ENCODE results near the gene SRGAP3. TPM values are rescaled to one million over a fixed set of nuclear protein-coding genes. Genes with fewer than 3 reads are reported as not detected.
"Not testable (repeated sequence)": the region's sequence is repeated elsewhere in the genome, so short reads cannot be mapped to it uniquely, and the experiment has no call there.

SRGAP3 gene
- total and polyA plus RNA-seq, 2 experiments from 2014 or later, result 7.4 to 8.3 TPM

GRCh38 chr3:9091486-9092235 is 157.8 kb downstream of the SRGAP3 start:
- DNase-seq (ENCODE audit: low spot score), result no peak

GRCh38 chr3:9088441-9089353 is 160.7 kb downstream of the SRGAP3 start:
- no peaks in the 10 kb centered on the region for H3K79me2 ChIP-seq
- no peaks in the 10 kb centered on the region for H3K27me3 ChIP-seq
- no peaks in the 10 kb centered on the region for H3K36me3 ChIP-seq (replicated peaks; ENCODE audit: insufficient read depth, low read depth)
- no peak overlapping the region for H3K4me3 ChIP-seq
- peaks cover 11% of the 10 kb centered on the region for H3K4me1 ChIP-seq (ENCODE audit: insufficient read depth)
- 41% methylated on average over 12 of the region's 12 CpGs for WGBS (ENCODE audit: low lambda C conversion rate, missing lambda C conversion rate)
- peak overlapping the region; percentile 87 for H3K27ac ChIP-seq
- H3K9me3 ChIP-seq (ENCODE audit: low read depth), result no peaks in the 10 kb centered on the region
- no peaks in the 10 kb centered on the region for H3K9me2 ChIP-seq (replicated peaks; ENCODE audit: insufficient read depth)
- peak overlapping the region; percentile 30 for H2AFZ ChIP-seq
- peak; percentile 66 for DNase-seq (ENCODE audit: low spot score)
- peak overlapping the region; percentile 62 for H3K4me2 ChIP-seq
- no peaks in the 10 kb centered on the region for H4K20me1 ChIP-seq (ENCODE audit: insufficient read depth, poor library complexity, severe bottlenecking)
- TF ChIP-seq CTCF (IDR thresholded peaks at IDR 0.05; ENCODE audit: poor library complexity) (no peak), EZH2 (IDR thresholded peaks at IDR 0.05; ENCODE audit: borderline replicate concordance) (no peak), EZH2phosphoT487 (IDR thresholded peaks at IDR 0.05; ENCODE audit: low read depth, severe bottlenecking, unreplicated experiment) (no peak)

More at GRCh38 chr3:9091486-9092235, 157.8 kb downstream of the SRGAP3 start:
- Histone ChIP-seq H3K36me3 (replicated peaks; ENCODE audit: insufficient read depth, low read depth) (no peaks in the 10 kb centered on the region), H3K4me3 (no peak overlapping the region), H3K9me2 (replicated peaks; ENCODE audit: insufficient read depth) (no peaks in the 10 kb centered on the region), H3K79me2 (no peaks in the 10 kb centered on the region), H3K4me1 (ENCODE audit: insufficient read depth) (peaks cover 11% of the 10 kb centered on the region), H3K27ac (peak overlapping the region; percentile 53), H3K4me2 (no peak overlapping the region), H4K20me1 (ENCODE audit: insufficient read depth, poor library complexity, severe bottlenecking) (no peaks in the 10 kb centered on the region), H3K9me3 (ENCODE audit: low read depth) (no peaks in the 10 kb centered on the region), H2AFZ (no peak overlapping the region), H3K27me3 (no peaks in the 10 kb centered on the region)
- TF ChIP-seq EZH2phosphoT487 (IDR thresholded peaks at IDR 0.05; ENCODE audit: low read depth, severe bottlenecking, unreplicated experiment), result no peak
- no peak for TF ChIP-seq EZH2 (IDR thresholded peaks at IDR 0.05; ENCODE audit: borderline replicate concordance)
- 74% methylated on average over 15 of the region's 15 CpGs for WGBS (ENCODE audit: low lambda C conversion rate, missing lambda C conversion rate)

- Histone ChIP-seq H3K9me2 (replicated peaks; ENCODE audit: insufficient read depth) (no peaks in the 10 kb centered on the region), H4K20me1 (ENCODE audit: insufficient read depth, poor library complexity, severe bottlenecking) (no peaks in the 10 kb centered on the region), H3K4me1 (ENCODE audit: insufficient read depth) (peaks cover 11% of the 10 kb centered on the region), H3K79me2 (no peaks in the 10 kb centered on the region), H3K4me3 (no peak overlapping the region), H3K4me2 (peak overlapping the region; percentile 62), H2AFZ (no peak overlapping the region), H3K27ac (peak overlapping the region; percentile 87), H3K27me3 (no peaks in the 10 kb centered on the region), H3K9me3 (ENCODE audit: low read depth) (no peaks in the 10 kb centered on the region), H3K36me3 (replicated peaks; ENCODE audit: insufficient read depth, low read depth) (no peaks in the 10 kb centered on the region)
- WGBS (ENCODE audit: low lambda C conversion rate, missing lambda C conversion rate), result 91% methylated on average over 8 of the region's 8 CpGs
- TF ChIP-seq CTCF (IDR thresholded peaks at IDR 0.05; ENCODE audit: poor library complexity), result no peak
- no peak for TF ChIP-seq EZH2 (IDR thresholded peaks at IDR 0.05; ENCODE audit: borderline replicate concordance)
- no peak for TF ChIP-seq EZH2phosphoT487 (IDR thresholded peaks at IDR 0.05; ENCODE audit: low read depth, severe bottlenecking, unreplicated experiment)
- DNase-seq (ENCODE audit: low spot score), result no peak
These were observed 161.5 kb downstream of the SRGAP3 start for GRCh38 chr3:9087831-9088413.

- not testable (repeated sequence) for H3K9me2 ChIP-seq (replicated peaks; ENCODE audit: insufficient read depth); H3K27me3 ChIP-seq; H3K4me3 ChIP-seq; H4K20me1 ChIP-seq (ENCODE audit: insufficient read depth, poor library complexity, severe bottlenecking); H3K79me2 ChIP-seq; H3K27ac ChIP-seq; H3K4me2 ChIP-seq; DNase-seq (ENCODE audit: low spot score); H3K36me3 ChIP-seq (replicated peaks; ENCODE audit: insufficient read depth, low read depth); H3K9me3 ChIP-seq (ENCODE audit: low read depth); H2AFZ ChIP-seq
- WGBS (ENCODE audit: low lambda C conversion rate, missing lambda C conversion rate), result 93% methylated on average over 2 of the region's 2 CpGs
- peaks cover 11% of the 10 kb centered on the region for H3K4me1 ChIP-seq (ENCODE audit: insufficient read depth)
These were observed 164.0 kb downstream of the SRGAP3 start for GRCh38 chr3:9085428-9085827.

All from hepatocyte (in vitro differentiated cells).